ENCODE measurements around the gene DUT. TPM values are rescaled to one million over a fixed set of nuclear protein-coding genes. Genes with fewer than 3 reads are reported as not detected.

DUT gene
- total RNA-seq, 4 donors from 2014 or later = 63.5 to 90.1 (median 75.7) TPM

DNA sequence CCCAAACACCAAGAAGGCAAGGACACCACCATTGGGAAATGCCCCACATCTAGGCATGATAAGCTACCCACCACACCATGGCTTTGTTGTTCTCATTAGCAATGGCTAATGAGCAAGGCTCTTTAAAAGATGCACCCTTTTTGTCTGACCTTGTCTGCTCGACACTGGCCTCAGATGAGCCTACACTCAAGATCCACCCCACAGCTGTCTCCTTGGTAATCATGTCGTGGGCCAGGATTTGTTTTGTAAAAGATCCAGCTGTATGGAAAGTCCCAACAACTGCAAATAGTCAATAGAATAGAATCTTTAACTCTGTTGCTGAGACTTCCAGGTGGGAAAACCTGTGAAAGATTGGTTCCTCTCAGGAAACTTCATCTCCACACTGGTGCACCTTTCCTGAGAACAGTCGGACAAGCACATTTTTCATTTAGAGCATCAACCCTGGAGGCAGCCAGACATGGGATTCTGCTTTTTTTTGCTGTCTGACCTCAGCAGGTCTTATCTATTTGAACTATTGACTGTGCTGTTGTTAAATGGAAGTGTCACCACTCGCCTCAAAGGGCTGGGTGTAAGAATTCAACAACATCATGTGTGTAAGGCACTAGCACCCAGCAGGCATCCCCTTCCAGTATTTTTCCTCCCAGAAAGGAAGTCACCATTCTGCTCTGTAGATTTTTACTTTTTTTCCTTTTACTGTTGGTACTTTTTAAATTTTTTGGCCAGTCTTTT lies 35.5 kb downstream of the DUT start:
- intact Hi-C loops (cut with DNase I) = loop anchor here (10.0 kb wide), 1 partner anchor 268 kb away; no protein-coding TSS in a partner anchor
- WGBS, 2 donors = 54 to 65% methylated on average over 3 to 4 of the region's 4 CpGs
- Histone ChIP-seq H3K36me3 (no peaks in the 10 kb centered on the region), H3K4me3 (no peak overlapping the region), H3K9me3 (no peaks in the 10 kb centered on the region), H3K27ac (no peak overlapping the region), H3K27me3 (no peaks in the 10 kb centered on the region), H3K4me1 (peaks cover 0 to 5% (median 0%) of the 10 kb centered on the region in 3 donors)
- no peak for DNase-seq
- TF ChIP-seq, protein P1, sequence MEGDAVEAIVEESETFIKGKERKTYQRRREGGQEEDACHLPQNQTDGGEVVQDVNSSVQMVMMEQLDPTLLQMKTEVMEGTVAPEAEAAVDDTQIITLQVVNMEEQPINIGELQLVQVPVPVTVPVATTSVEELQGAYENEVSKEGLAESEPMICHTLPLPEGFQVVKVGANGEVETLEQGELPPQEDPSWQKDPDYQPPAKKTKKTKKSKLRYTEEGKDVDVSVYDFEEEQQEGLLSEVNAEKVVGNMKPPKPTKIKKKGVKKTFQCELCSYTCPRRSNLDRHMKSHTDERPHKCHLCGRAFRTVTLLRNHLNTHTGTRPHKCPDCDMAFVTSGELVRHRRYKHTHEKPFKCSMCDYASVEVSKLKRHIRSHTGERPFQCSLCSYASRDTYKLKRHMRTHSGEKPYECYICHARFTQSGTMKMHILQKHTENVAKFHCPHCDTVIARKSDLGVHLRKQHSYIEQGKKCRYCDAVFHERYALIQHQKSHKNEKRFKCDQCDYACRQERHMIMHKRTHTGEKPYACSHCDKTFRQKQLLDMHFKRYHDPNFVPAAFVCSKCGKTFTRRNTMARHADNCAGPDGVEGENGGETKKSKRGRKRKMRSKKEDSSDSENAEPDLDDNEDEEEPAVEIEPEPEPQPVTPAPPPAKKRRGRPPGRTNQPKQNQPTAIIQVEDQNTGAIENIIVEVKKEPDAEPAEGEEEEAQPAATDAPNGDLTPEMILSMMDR (IDR thresholded peaks at IDR 0.05) = no peak
- TF ChIP-seq POLR2A (IDR thresholded peaks at IDR 0.05) = no peak

- TF ChIP-seq, protein P1 (IDR thresholded peaks at IDR 0.05) = no peak
- no peak for TF ChIP-seq POLR2A (IDR thresholded peaks at IDR 0.05)
- intact Hi-C loops (cut with DNase I) = loop anchor here (10.0 kb wide), 1 partner anchor 267 kb away; no protein-coding TSS in a partner anchor
- Histone ChIP-seq H3K9me3 (no peaks in the 10 kb centered on the region), H3K4me1 (peaks cover 0 to 5% (median 0%) of the 10 kb centered on the region in 3 donors), H3K27ac (no peak overlapping the region), H3K27me3 (no peaks in the 10 kb centered on the region), H3K36me3 (no peaks in the 10 kb centered on the region), H3K4me3 (no peak overlapping the region)
- 66 to 72% methylated on average over 3 of the region's 3 CpGs for WGBS, 2 donors
- DNase-seq = no peak
These were observed 36.3 kb downstream of the DUT start for GRCh38 chr15:48367483-48367882.

GRCh38 chr15:48370460-48370859 lies 39.2 kb downstream of the DUT start:
- 71 to 89% methylated on average over 3 of the region's 3 CpGs for WGBS, 2 donors
- H3K9me3 ChIP-seq = no peaks in the 10 kb centered on the region
- intact Hi-C loops (cut with DNase I) = no loop called here
- no peak for DNase-seq
- peaks cover 0 to 16% (median 0%) of the 10 kb centered on the region in 3 donors for H3K4me1 ChIP-seq
- TF ChIP-seq, protein P1 (IDR thresholded peaks at IDR 0.05) = no peak
- no peak for TF ChIP-seq POLR2A (IDR thresholded peaks at IDR 0.05)
- H3K4me3 ChIP-seq = no peak overlapping the region
- H3K36me3 ChIP-seq = no peaks in the 10 kb centered on the region
- no peak overlapping the region for H3K27ac ChIP-seq
- no peaks in the 10 kb centered on the region for H3K27me3 ChIP-seq

GRCh38 chr15:48371550-48371949 lies 40.3 kb downstream of the DUT start:
- intact Hi-C loops (cut with DNase I) = no loop called here
- H3K27ac ChIP-seq = no peak overlapping the region
- peaks cover 0 to 16% (median 0%) of the 10 kb centered on the region in 3 donors for H3K4me1 ChIP-seq
- H3K27me3 ChIP-seq = no peaks in the 10 kb centered on the region
- H3K4me3 ChIP-seq = no peak overlapping the region
- no peak for DNase-seq
- no peaks in the 10 kb centered on the region for H3K36me3 ChIP-seq
- TF ChIP-seq, protein P1 (IDR thresholded peaks at IDR 0.05) = no peak
- no peak for TF ChIP-seq POLR2A (IDR thresholded peaks at IDR 0.05)
- WGBS, 2 donors = 39 to 50% methylated on average over 2 of the region's 2 CpGs
- no peaks in the 10 kb centered on the region for H3K9me3 ChIP-seq

- Histone ChIP-seq H3K4me3 (no peak overlapping the region), H3K4me1 (peaks cover 0 to 16% (median 0%) of the 10 kb centered on the region in 3 donors), H3K36me3 (no peaks in the 10 kb centered on the region), H3K9me3 (no peaks in the 10 kb centered on the region), H3K27ac (no peak overlapping the region), H3K27me3 (no peaks in the 10 kb centered on the region)
- WGBS, 2 donors = 85 to 90% methylated on average over 2 of the region's 2 CpGs
- no peak for DNase-seq
- TF ChIP-seq, protein P1 (IDR thresholded peaks at IDR 0.05) = no peak
- no peak for TF ChIP-seq POLR2A (IDR thresholded peaks at IDR 0.05)
- intact Hi-C loops (cut with DNase I) = no loop called here
These were observed 40.7 kb downstream of the DUT start for GRCh38 chr15:48371961-48372360.

All from esophagus squamous epithelium (tissue), 5 donors.